Activated T-helper 9 cell treated with anti-CD3 and anti-CD28 coated beads, Interleukin-2, amount 50 U/mL, for 16 hours (primary cell): ENCODE results near the gene SLC25A46.
"Not testable (repeated sequence)": the region's sequence is repeated elsewhere in the genome, so short reads cannot be mapped to it uniquely, and the experiment has no call there.

Experiments
- DNase-seq: peaks from one replicate; pipeline ENCODE4 v3.0.0-alpha.2; 2020; ENCODE audit warnings: low read depth

Gene SLC25A46

GRCh38 chr5:110757118-110757729, 18.4 kb downstream of the SLC25A46 start:
- no peak for DNase-seq

- DNase-seq: no peak
These were observed 21.4 kb downstream of the SLC25A46 start for GRCh38 chr5:110760158-110760557.

GRCh38 chr5:110768138-110768860, 29.5 kb downstream of the SLC25A46 start:
- DNase-seq: no peak

- DNase-seq: no peak
These were observed 30.3 kb downstream of the SLC25A46 start for GRCh38 chr5:110769000-110769681.

- DNase-seq: no peak
These were observed 31.5 kb downstream of the SLC25A46 start for GRCh38 chr5:110770286-110770685.

GRCh38 chr5:110784901-110785300, 46.1 kb downstream of the SLC25A46 start:
- DNase-seq: no peak

GRCh38 chr5:110785356-110785755, 46.5 kb downstream of the SLC25A46 start:
- DNase-seq: no peak

GRCh38 chr5:110788006-110788405, 49.2 kb downstream of the SLC25A46 start:
- not testable (repeated sequence) for DNase-seq

- DNase-seq: no peak
These were observed 51.9 kb downstream of the SLC25A46 start for GRCh38 chr5:110790673-110791072.

GRCh38 chr5:110802998-110803397, 64.2 kb downstream of the SLC25A46 start:
- DNase-seq: no peak

- no peak for DNase-seq
These were observed 64.9 kb downstream of the SLC25A46 start for GRCh38 chr5:110803467-110804326.

- DNase-seq: no peak
These were observed 68.4 kb downstream of the SLC25A46 start for GRCh38 chr5:110807169-110807568.

- no peak for DNase-seq
These were observed 70.2 kb downstream of the SLC25A46 start for GRCh38 chr5:110809006-110809405.
